HCT116 (cell line): ENCODE data around the gene WSB2. TPM values are rescaled to one million over a fixed set of nuclear protein-coding genes. Genes with fewer than 3 reads are reported as not detected.
A peak's percentile ranks its signal among the peaks of the same experiment; 100 is the strongest.

ENCODE experiments used
- ATAC-seq: fragments of 200-7000 bp; cut with Tn5 transposase; 2 replicates; pipeline ENCODE4 v1.9.1; 2020; ENCODE audit warnings: mild to moderate bottlenecking, moderate library complexity
- BruUV-seq: library from RNA; stranded (reverse); fragments of 400-500 nt; replicated peaks from 2 replicates; lab custom pipeline; 2021; lab: Mats Ljungman, UMichigan
- CTCF ChIA-PET: fragments of 300-600 bp; sonication (Branson Sonifier 250); formaldehyde crosslinking; loops from one replicate; lab custom pipeline; 2021; ENCODE audit warnings: antibody characterized with exemption; lab: Charles Lee
- POLR2A ChIA-PET: fragments of 300-600, 350-600 bp; sonication (Branson Sonifier 250); formaldehyde crosslinking; loops from one replicate; lab custom pipeline; 2021; ENCODE audit warnings: antibody characterized with exemption; lab: Charles Lee
- RAD21 ChIA-PET, 2 experiments: fragments of 300-600 bp; sonication (Branson Sonifier 250); formaldehyde crosslinking; loops; one replicate each; lab custom pipeline; 2023; ENCODE audit warnings: low total read pairs in 2 of 2; ENCODE audit not compliant: uncharacterized antibody in 2 of 2, unreplicated experiment in 2 of 2, low non-redundant PET in 1 of 2; lab: Charles Lee
- DNase-seq: peaks from one replicate; pipeline ENCODE4 v3.0.0-alpha.2; 2010; ENCODE audit warnings: low read depth, low spot score
- H2AFZ ChIP-seq: fragments of 200-600 bp; shearing (Covaris generic), sonication (generic); 2 replicates; pipeline ENCODE4 v1.6.1; 2017; ENCODE audit warnings: low read depth, mixed run types, mixed read lengths, antibody characterized with exemption, low read length; ENCODE audit not compliant: poor library complexity, severe bottlenecking
- H3K27ac ChIP-seq: 2 replicates; pipeline ENCODE4 v1.5.1; 2012; ENCODE audit warnings: low read depth, low read length
- H3K27me3 ChIP-seq: fragments of 200-600 bp; sonication (generic); 2 replicates; pipeline ENCODE4 v1.6.1; 2016; ENCODE audit warnings: mixed run types, low read length, mixed read lengths; ENCODE audit not compliant: insufficient read depth
- H3K36me3 ChIP-seq, 2 experiments: fragments of 200-500 bp in 1 of 2; fragments of 200-600 bp in 1 of 2; sonication (Bioruptor generic) in 1 of 2; sonication (generic) in 1 of 2; 2 replicates each; pipeline versions ENCODE4 v1.5.1 to v1.6.1; 2014 to 2016; ENCODE audit warnings: low read length in 2 of 2, inconsistent platforms in 1 of 2, mixed read lengths in 1 of 2, mixed run types in 1 of 2; ENCODE audit not compliant: insufficient read depth in 2 of 2, control insufficient read depth in 1 of 2
- H3K4me1 ChIP-seq, 2 experiments: fragments of 200-600 bp in 1 of 2; sonication (generic) in 1 of 2; 2 replicates each; pipeline versions ENCODE4 v1.5.1 to v1.6.1; 2012 to 2017; ENCODE audit warnings: low read length in 2 of 2, inconsistent platforms in 1 of 2, mild to moderate bottlenecking in 1 of 2, mixed read lengths in 1 of 2, mixed run types in 1 of 2, moderate library complexity in 1 of 2; ENCODE audit not compliant: insufficient read depth in 2 of 2, control insufficient read depth in 1 of 2
- H3K4me2 ChIP-seq: fragments of 200-600 bp; sonication (generic); 2 replicates; pipeline ENCODE4 v1.6.1; 2017; ENCODE audit warnings: mixed run types, low read length, mixed read lengths
- H3K4me3 ChIP-seq, 2 experiments: fragments of 200-600 bp in 1 of 2; sonication (generic) in 1 of 2; replicated peaks in 1 of 2; 2 replicates each; pipeline ENCODE4 v1.5.1; 2011 to 2016; ENCODE audit warnings: low read length in 2 of 2, control low read depth in 1 of 2, low read depth in 1 of 2, mild to moderate bottlenecking in 1 of 2, mixed read lengths in 1 of 2, mixed run types in 1 of 2
- H3K79me2 ChIP-seq: fragments of 200-600 bp; sonication (generic); 2 replicates; pipeline ENCODE4 v1.6.1; 2017; ENCODE audit warnings: mild to moderate bottlenecking, mixed run types, low read length, moderate library complexity, mixed read lengths; ENCODE audit not compliant: insufficient read depth
- H3K9ac ChIP-seq: fragments of 200-600 bp; sonication (generic); 2 replicates; pipeline ENCODE4 v1.6.1; 2016; ENCODE audit warnings: low read length, mixed read lengths
- H3K9me2 ChIP-seq: fragments of 200-600 bp; sonication (generic), shearing (Covaris generic); 2 replicates; pipeline ENCODE4 v1.6.1; 2017; ENCODE audit warnings: mixed run types, mild to moderate bottlenecking, moderate library complexity; ENCODE audit not compliant: insufficient read depth
- H3K9me3 ChIP-seq, 2 experiments: fragments of 200-500 bp in 1 of 2; fragments of 200-600 bp in 1 of 2; sonication (Bioruptor generic) in 1 of 2; sonication (generic) in 1 of 2; 2 replicates each; pipeline ENCODE4 v1.6.1; 2014 to 2017; ENCODE audit warnings: low read length in 2 of 2, mixed read lengths in 2 of 2, inconsistent platforms in 1 of 2, low read depth in 1 of 2, mild to moderate bottlenecking in 1 of 2, mixed run types in 1 of 2, moderate library complexity in 1 of 2; ENCODE audit not compliant: control insufficient read depth in 1 of 2, insufficient read depth in 1 of 2
- H4K20me1 ChIP-seq: fragments of 200-600 bp; sonication (generic), shearing (Covaris generic); 2 replicates; pipeline ENCODE4 v1.6.1; 2017; ENCODE audit warnings: mixed run types, mild to moderate bottlenecking, moderate library complexity; ENCODE audit not compliant: insufficient read depth
- ATF3 ChIP-seq: IDR thresholded peaks from 2 replicates; pipeline ENCODE4 v1.6.1; 2012
- CBX3 ChIP-seq: IDR thresholded peaks from 2 replicates; pipeline ENCODE4 v1.6.1; 2012; ENCODE audit warnings: low read depth
- CEBPB ChIP-seq: IDR thresholded peaks from 2 replicates; pipeline ENCODE4 v1.6.1; 2012; ENCODE audit warnings: low read depth
- CTCF ChIP-seq, 3 experiments: fragments of 200-600 bp in 1 of 3; sonication (generic) in 1 of 3; IDR thresholded peaks in 2 of 3; conservative IDR thresholded peaks in 1 of 3; 2 replicates each; pipeline ENCODE4 v1.5.1; 2012 to 2017; ENCODE audit warnings: low read depth in 2 of 3, low read length in 2 of 3, antibody characterized with exemption in 1 of 3, borderline replicate concordance in 1 of 3, control low read depth in 1 of 3, mild to moderate bottlenecking in 1 of 3, mixed read lengths in 1 of 3, mixed run types in 1 of 3, moderate library complexity in 1 of 3; ENCODE audit not compliant: insufficient read depth in 1 of 3
- ELF1 ChIP-seq: IDR thresholded peaks from 2 replicates; pipeline ENCODE4 v1.6.1; 2012; ENCODE audit warnings: low read depth, borderline replicate concordance
- FOSL1 ChIP-seq: IDR thresholded peaks from 2 replicates; pipeline ENCODE4 v1.6.1; 2012; ENCODE audit warnings: low read depth
- JUND ChIP-seq: IDR thresholded peaks from 2 replicates; pipeline ENCODE4 v1.6.1; 2012
- MAX ChIP-seq: IDR thresholded peaks from 2 replicates; pipeline ENCODE4 v1.6.1; 2012
- POLR2A ChIP-seq: IDR thresholded peaks from 2 replicates; pipeline ENCODE4 v1.7.0; 2011; ENCODE audit warnings: borderline replicate concordance; ENCODE audit not compliant: insufficient read depth, insufficient read length; ENCODE audit errors: extremely low read depth
- POLR2AphosphoS5 ChIP-seq: IDR thresholded peaks from 2 replicates; pipeline ENCODE4 v1.6.1; 2011; ENCODE audit warnings: mild to moderate bottlenecking, low read depth, low read length, moderate library complexity
- RAD21 ChIP-seq: IDR thresholded peaks from 2 replicates; pipeline ENCODE4 v1.6.1; 2012; ENCODE audit warnings: low read depth, mild to moderate bottlenecking
- REST ChIP-seq: IDR thresholded peaks from 2 replicates; pipeline ENCODE4 v1.6.1; 2012; ENCODE audit warnings: low read depth
- SIN3A ChIP-seq: IDR thresholded peaks from 2 replicates; pipeline ENCODE4 v1.6.1; 2012; ENCODE audit warnings: low read depth
- SP1 ChIP-seq: IDR thresholded peaks from 2 replicates; pipeline ENCODE4 v1.6.1; 2012; ENCODE audit warnings: low read depth
- YY1 ChIP-seq: IDR thresholded peaks from 2 replicates; pipeline ENCODE4 v1.6.1; 2011; ENCODE audit warnings: low read length, low read depth, moderate library complexity, mild to moderate bottlenecking; ENCODE audit not compliant: insufficient replicate concordance; ENCODE audit errors: extremely low read depth
- ZBTB33 ChIP-seq: IDR thresholded peaks from 2 replicates; pipeline ENCODE4 v1.6.1; 2011; ENCODE audit warnings: mild to moderate bottlenecking, low read length, moderate library complexity; ENCODE audit not compliant: insufficient replicate concordance; ENCODE audit errors: extremely low read depth
- ZFX ChIP-seq: fragments of 450-650 bp; IDR thresholded peaks from 2 replicates; pipeline ENCODE4 v1.6.1; 2017
- ZNF274 ChIP-seq: fragments of 200-500 bp; sonication (Bioruptor generic); IDR thresholded peaks from 2 replicates; pipeline ENCODE4 v1.6.1; 2014; ENCODE audit warnings: mild to moderate bottlenecking, low read depth, low read length, inconsistent platforms
- intact Hi-C: fragments of 100-400 bp; cut with micrococcal nuclease; formaldehyde crosslinking; loops from 2 replicates; pipeline ENCODE4 v1.10.0; 2022
- total RNA-seq: library from RNA; stranded (reverse); gene quantifications from one replicate; pipeline ENCODE4 v1.2.1, GENCODE V29; 2021; ENCODE audit not compliant: unreplicated experiment

WSB2 gene
- total RNA-seq, 1 experiment from 2014 or later: 97.0 TPM

- H3K4me2 ChIP-seq: peak overlapping the region; percentile 45
- BruUV-seq: no TSS peak
- ChIA-PET POLR2A (no interaction called here), CTCF (no interaction called here), RAD21 (no interaction called here)
- intact Hi-C loops: no loop called here
- no peak for DNase-seq
- H2AFZ ChIP-seq: no peak overlapping the region
- H3K9me3 ChIP-seq: no peaks in the 10 kb centered on the region
- H3K27ac ChIP-seq: peak overlapping the region; percentile 45
- no peak for TF ChIP-seq SP1
- no peak for TF ChIP-seq RAD21
- TF ChIP-seq MAX: no peak
- no peak for TF ChIP-seq CEBPB
- TF ChIP-seq YY1: no peak
- TF ChIP-seq ZBTB33: no peak
- TF ChIP-seq FOSL1: no peak
- TF ChIP-seq CTCF (IDR thresholded peaks at IDR 0.05 in 2 of 3, conservative IDR thresholded peaks at IDR 0.05 in 1 of 3; ENCODE audit: borderline replicate concordance in 1 of 3, insufficient read depth in 1 of 3, low read depth in 2 of 3, low read length in 2 of 3): no peak
- no peak for TF ChIP-seq CBX3
- TF ChIP-seq JUND: no peak
- no peak for TF ChIP-seq POLR2A
- TF ChIP-seq ZFX: no peak
- TF ChIP-seq SIN3A: no peak
- TF ChIP-seq ATF3: no peak
- no peak for TF ChIP-seq POLR2AphosphoS5
- no peak for TF ChIP-seq REST
- TF ChIP-seq ZNF274: no peak
- no peak for TF ChIP-seq ELF1
- no peaks in the 10 kb centered on the region for H3K27me3 ChIP-seq
- H3K4me3 ChIP-seq: no peak overlapping the region
- H4K20me1 ChIP-seq: no peaks in the 10 kb centered on the region
- ATAC-seq: peak; percentile 53
- no peak overlapping the region for H3K9ac ChIP-seq
- H3K9me2 ChIP-seq: no peaks in the 10 kb centered on the region
- H3K79me2 ChIP-seq: no peaks in the 10 kb centered on the region
- H3K4me1 ChIP-seq: peaks cover 25% of the 10 kb centered on the region in 2 experiments
- no peaks in the 10 kb centered on the region for H3K36me3 ChIP-seq
Measured at GRCh38 chr12:118089782-118090181, 28.8 kb upstream of the WSB2 start.
